Ecto neural progenitor cell (in vitro differentiated cells): ENCODE measurements around the gene MAN1A2.
"Not testable (repeated sequence)": the region's sequence is repeated elsewhere in the genome, so short reads cannot be mapped to it uniquely, and the experiment has no call there.

Experiments
- DNase-seq: peaks from one replicate; pipeline ENCODE4 v3.0.0-alpha.2; 2018; ENCODE audit warnings: low spot score

Gene MAN1A2

DNA sequence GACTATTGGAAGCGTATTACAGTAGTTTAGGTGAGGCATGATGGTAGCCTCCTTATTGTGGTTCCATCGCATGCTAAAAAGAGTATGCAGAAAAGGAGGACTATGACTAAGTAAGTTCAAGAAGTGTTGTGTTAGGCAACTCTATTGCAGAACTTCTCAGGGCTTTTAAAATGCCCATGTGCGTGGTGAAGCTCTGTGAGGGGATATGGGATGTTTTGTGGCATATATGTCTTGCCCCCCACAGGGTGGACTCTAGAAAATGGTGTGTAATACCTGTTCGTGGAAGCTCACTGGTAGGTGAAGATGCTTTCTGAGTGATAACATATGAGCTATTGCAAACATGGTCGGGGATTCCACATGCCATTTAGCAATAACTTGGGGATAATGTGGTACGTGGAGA is 31.7 kb downstream of the MAN1A2 start:
- DNase-seq: no peak

DNA sequence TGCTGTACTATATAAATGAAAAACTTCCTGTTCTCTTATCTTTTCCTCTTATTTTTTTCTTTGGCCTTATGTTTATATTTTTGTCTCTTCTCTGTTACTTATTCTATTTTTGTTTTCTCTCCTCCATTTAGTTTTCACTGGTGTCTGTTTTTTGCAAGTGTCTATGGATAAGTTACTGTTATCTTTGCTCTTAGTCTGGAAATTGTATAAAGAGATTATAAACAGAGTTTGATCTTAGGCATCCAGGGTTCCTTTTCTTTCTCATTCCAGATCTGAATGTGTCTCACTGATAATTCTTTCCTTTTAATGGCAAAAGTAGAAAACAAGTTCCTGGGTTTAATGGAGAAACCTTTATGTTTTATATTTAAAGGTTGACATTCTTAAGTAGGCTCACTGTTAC is 34.5 kb downstream of the MAN1A2 start:
- no peak for DNase-seq

DNA sequence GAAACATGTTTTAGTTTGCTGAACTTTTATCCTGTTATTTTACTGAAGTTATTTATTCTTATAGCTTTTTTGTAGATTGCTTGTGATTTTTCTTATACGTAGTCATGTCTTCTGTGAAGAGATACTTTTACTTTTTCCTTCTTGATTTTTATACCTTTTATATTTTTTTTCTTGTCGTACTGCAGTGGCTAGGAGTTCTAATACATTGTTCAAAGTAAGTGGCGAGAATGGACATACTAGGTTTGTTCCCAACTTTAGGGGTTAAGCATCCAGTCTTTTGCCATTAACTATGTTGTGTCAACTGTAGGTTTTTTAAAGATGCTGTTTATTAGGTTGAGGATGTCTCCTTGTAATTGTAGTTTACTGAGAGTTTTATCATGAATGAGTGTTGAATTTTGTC is 36.3 kb downstream of the MAN1A2 start:
- no peak for DNase-seq

DNA sequence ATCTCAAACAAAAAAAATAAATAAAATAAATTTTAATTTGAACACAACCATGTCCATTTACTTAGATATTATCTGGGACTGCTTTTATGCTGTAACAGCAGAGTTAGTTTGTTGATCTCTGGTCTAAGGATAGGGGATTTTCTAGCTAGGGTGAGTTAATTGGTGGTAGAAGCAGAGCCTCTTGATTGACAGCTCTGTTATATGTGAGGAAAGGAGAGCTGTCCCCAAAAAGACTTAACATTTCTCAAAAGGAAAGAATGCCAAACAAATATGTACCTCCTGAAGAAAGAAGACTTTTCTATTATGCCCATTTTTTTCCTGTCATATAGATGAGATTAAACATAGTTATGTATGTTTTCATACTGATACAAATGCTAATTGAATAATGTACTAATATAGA is 37.8 kb downstream of the MAN1A2 start:
- DNase-seq: no peak

DNA sequence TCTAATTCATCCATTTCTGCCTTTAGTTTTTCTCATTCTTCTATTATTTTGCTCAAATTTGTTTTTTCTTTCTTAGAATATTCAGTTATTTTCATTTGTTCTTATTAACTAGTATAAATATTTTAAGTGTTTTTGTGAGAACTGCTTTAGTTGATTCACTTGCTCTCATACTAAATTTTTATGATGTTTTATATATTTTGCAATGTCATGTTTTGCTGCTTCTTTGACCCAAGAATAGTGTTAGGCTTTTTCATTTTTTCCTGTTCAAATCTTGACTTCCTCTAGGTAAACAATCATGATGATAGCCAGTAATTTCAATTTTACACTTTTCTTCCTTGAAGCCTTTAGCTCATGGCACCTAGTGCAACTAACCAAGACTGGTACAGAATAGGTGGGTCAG is 45.2 kb downstream of the MAN1A2 start:
- no peak for DNase-seq

DNA sequence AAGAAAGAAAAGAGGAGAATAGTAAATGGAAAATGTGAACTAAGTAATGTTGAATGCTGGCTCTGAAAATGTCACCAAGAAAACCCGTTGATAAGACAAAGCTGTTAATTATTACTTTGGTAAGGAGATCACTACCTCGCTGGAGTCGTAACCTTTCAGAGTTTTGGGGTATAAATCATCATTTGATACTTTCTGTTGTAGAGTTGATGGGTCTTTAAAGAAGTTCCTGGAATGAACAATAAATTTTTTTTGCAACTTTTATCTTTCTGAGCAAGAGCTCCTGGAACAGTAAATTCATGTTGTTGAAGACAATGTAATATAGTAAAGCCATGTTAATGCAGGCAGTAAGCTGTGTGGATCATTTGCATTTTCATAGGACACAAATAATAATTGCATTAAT is 46.2 kb downstream of the MAN1A2 start:
- DNase-seq: no peak

DNA sequence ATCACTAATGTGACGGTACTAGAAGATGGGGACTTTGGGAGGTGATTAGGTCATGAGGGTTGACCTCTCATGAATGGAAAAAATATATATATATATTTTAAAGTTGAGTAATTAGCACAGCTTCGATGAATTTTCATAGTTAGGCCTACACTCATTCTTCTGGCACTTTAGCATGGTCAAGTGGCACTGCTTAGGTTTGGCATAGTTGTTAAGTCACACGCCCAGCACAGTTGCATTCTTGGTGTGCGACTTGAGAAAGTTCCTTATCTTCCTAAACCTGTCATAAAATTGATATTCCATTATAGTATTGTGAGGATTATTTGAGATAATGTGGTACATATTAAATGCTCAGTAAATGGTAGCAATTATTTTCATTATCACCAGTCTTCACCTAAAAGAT is 47.7 kb downstream of the MAN1A2 start:
- no peak for DNase-seq

DNA sequence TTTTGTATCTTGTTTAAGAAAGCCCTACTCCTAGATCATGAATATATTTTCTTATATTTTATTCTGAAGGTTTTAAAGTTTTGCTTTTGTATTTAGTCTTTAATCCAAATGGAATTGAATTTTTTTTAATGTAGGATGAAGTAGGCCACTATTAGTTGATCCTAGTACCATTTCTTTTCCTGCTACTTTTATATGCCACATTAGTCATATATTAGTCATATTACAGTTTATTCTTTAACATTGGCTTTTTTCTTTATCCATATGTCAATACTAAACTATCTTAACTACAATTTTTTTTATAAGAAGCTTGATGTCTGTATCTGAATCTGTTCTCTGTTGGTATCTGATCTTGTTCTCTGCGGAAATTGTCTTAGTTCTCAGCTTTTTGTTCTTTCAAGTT is 48.8 kb downstream of the MAN1A2 start:
- no peak for DNase-seq

DNA sequence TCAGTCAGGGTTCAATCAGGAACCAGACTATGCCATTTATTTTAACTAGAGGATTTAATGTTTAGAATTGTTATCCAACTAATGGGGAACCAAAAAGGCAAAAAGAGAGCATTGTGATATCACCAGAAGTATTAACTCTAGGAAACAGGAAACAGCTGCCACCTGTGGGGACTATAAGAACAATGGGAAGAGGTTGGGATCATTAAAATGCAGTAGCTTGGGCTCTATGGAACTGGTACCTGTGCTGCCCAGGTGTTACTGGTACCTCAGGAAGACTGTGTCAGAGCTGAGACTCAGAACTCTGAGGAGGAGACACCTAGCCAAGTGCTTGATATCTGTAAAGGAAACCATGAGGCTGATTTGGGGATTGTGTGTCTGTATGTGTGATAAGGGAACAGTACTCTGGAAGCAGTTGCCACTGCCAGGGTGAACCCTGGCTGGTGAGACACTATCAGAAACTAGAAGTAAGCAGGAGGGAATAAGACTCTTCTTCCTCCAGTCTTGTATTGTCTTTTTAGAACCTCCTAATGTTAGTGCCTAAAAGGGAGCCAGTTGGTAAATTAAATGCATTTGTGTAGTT is 49.4 kb downstream of the MAN1A2 start:
- DNase-seq: no peak

DNA sequence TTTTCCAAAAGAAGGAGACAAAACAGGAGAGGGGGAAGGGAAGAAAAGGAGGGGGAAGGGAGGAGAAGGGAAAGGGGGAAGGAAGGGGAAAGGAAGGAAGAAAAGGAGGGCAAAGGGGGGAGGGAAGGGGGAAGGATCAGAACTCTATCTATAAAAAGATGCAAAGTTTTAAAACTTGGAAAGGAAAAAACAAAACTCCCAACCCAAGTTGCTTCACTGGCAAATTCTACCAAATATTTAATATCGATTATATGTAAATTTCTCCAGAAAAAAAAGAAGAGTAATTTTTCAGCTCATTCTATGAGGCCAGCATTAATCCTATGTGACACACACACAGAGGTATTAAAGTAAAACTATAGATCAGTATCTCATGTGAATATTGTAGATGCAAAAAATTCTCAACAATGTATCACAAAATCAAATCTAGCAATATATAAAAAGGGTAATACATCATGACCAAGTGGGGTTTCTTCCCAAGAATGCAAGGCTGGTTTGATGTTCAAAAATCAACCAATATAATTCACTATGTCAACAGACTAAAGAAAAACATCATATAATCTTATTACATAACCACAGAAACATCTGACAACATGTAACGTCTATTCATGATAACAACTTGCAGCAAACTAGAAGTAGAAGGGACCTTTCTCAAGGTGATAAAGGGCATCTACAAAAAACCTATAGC is 57.9 kb downstream of the MAN1A2 start:
- no peak for DNase-seq

DNA sequence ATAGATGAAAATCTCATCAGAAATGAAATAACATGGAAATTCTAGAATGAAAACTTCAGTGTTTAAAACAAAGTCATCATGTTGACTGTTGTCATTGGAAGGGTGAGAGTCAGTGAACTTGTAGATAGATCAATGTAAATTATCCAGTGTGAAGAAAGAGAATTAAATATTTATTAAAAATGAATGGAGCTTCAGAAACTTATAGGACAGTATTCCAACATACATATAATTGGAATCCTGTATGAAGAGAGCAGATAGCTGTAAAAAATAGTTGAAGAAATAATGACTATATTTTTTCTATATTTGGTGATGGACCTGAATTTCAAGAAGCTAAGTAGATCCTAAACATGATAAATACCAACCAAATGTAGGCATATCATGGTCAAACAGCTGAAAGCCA is 60.0 kb downstream of the MAN1A2 start:
- DNase-seq: no peak

DNA sequence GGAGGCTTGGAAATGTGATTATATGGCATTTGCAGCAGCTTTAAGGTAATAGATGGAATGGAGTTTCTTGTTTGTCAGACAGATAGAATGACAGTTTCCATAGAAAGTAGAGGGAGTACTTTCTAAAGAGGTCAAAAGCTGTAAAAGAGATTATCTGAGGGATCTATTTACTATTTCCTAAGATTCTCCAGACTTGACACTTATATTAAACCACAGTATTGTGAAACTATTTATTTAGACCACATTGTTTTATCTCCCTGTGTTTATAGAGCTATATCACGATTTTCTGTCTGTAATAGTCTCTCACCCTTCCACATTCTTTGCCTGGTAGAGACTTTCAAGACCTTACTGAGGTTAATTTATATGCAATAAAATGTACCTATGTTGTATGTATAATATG is 66.7 kb downstream of the MAN1A2 start:
- no peak for DNase-seq

DNA sequence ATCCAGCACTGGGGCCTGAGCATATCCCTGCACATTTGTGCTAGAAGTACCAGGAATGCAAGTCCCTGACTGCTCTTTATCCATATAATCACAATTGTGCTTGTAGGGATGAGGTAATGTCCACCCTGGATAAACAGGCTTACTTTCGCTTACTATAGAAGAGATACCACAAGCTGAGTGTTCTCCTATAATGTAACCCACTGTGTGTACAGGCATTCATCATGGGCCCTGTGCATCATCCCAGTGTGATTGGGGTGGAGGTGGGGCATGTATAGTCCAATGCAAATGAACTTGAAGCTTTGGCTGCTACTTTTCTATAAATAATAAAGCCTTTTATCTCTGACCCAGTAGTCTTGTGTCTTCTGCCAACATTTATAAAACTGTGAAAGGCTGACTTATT is 69.3 kb downstream of the MAN1A2 start:
- DNase-seq: no peak

DNA sequence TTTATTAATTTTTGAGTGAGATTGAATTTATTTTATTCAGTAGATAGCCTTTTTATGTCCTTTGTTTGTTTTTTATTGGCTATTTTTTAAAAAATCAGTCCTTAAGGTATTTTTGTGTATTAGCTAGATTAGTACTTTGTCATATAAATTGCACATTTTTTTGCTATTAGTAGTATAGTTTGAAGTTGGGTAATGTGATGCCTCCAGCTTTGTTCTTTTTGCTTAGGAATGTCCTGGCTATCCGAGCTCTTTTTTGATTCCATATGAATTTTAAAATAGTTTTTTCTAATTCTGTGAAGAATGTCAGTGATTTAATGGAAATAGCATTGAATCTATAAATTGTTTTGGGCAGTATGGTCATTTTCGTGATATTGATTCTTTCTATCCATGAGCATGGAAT is 80.4 kb downstream of the MAN1A2 start:
- no peak for DNase-seq

DNA sequence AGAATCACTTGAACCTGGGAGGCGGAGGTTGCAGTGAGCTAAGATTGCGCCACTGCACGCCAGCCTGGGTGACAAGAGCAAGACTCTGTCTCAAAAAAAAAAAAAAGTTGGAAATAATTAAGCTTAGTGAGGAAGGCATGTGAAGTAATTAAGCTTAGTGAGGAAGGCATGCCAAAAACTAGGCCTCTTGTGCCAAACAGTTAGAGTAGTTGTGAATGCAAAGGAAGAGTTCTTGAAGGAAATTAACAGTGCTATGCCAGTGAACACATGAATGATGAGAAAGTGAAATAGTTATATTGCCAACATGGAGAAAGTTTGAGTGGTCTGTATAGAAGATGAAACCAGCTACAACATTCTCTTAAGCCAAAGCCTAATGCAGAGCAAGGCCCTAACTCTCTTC is 85.0 kb downstream of the MAN1A2 start:
- DNase-seq: no peak

DNA sequence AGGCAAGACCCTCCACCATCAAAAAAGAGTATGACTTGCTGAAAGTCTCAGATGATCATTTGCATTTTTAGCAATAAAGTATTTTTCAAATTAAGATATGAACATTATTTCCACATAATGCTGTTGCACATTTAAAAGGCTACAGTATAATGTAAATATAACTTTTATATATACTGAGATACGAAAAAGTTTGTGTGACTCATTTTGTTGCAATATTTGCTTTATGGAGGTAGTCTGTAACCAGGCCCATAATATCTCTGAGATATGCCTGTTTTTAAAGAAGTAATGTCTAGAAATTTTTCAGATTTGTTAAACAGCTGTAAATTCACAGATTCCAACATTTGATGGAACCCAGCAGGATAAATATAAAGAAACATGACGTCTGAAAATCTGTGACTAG is 86.7 kb downstream of the MAN1A2 start:
- DNase-seq: no peak

DNA sequence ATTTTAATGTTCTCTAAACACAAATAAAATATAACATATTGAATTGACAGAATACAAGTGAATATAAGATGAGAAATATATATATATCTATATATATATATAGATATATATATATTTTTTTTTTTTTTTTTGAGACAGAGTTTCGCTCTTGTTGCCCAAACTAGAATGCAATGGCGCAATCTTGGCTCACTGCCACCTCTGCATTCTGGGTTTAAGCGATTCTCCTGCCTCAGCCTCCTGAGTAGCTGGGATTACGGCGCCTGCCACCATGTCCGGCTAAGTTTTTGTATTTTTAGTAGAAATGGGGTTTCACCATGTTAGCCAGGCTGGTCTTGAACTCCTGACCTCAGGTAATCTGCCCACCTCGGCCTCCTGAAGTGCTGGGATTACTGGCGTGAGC is 91.2 kb downstream of the MAN1A2 start:
- DNase-seq: not testable (repeated sequence)

DNA sequence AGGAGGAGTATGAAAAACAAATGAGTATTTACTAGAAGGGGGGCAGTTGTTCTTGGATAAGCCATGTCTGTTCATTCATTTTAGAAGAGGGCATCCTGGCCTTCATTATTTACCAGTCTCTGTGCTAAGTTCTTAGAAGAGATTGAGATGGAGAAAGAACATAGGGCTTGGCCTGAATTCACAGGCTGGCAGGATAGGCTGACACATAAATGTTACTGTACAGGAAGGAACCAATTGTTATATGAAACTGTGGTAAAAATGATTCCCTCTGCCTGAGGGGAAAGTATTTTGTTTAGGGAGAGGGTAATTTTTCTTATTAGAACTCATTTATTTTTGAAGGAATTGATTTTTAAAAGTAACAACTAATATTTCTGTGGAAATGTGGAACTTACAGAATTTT is 99.5 kb downstream of the MAN1A2 start:
- DNase-seq: no peak

DNA sequence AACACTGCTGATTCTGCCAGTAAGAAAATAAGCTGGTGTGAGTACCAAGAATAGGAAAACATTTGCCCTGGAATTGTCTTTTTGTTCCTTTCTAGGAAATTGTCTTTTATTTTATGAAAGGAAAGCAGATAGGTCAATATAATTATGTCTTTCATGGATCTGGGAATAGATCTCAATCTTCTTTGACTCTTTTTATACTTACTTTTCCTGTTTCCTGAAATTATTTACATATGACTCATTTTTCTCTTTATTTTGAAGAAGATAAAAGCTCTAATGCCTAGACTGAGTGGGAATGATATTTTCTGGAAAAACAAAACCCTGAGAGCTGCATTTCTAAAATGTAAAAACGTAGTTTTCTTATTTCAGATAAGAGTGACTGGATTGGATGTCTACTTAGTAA is 100.1 kb downstream of the MAN1A2 start:
- no peak for DNase-seq

DNA sequence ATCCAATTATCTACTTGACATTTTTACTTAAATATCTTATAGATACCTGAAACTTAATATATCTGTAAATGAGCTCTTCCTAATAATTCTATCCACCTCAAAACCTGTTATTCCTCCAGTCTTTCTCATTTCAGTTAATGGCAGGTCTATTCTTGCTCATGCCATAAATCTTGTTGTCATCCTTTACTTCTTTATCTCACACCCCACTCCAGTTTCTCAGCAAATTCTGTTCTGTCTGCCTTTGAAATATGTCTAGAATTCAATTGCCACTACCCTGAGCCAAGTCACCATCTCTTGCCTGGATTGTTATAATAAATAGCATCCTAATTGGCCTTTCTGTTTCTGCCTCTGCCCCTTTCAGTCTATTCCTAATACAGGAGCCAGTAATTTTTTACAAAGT is 105.8 kb downstream of the MAN1A2 start:
- DNase-seq: no peak

DNA sequence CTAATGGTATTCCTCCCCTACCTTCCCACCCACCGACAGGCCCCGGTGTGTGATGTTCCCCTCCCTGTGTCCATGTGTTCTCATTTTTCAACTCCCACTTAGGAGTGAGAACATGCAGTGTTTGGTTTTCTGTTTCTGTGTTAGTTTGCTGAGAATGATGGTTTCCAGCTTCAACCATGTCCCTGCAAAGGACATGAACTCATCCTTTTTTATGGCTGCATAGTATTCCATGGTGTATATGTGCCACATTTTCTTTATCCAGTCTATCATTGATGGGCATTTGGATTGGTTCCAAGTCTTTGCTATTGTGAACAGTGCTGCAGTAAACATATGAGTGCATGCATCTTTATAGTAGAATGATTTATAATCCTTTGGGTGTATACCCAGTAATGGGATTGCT is 108.2 kb downstream of the MAN1A2 start:
- not testable (repeated sequence) for DNase-seq

DNA sequence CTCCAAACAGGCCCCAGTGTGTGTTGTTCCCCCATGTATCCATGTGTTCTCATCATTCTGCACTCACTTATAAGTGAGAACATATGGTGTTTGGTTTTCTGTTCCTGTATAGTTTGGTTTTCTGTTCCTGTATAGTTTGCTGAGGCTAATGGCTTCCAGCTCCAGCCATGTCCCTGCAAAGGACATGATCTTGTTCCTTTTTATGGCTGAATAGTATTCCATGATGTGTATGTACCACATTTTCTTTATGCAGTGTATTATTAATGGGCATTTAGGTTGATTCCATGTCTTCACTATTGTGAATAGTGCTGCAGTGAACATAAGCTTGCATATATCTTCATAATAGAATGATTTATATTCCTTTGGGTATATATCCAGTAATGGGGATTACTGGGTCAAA is 111.8 kb downstream of the MAN1A2 start:
- DNase-seq: no peak

DNA sequence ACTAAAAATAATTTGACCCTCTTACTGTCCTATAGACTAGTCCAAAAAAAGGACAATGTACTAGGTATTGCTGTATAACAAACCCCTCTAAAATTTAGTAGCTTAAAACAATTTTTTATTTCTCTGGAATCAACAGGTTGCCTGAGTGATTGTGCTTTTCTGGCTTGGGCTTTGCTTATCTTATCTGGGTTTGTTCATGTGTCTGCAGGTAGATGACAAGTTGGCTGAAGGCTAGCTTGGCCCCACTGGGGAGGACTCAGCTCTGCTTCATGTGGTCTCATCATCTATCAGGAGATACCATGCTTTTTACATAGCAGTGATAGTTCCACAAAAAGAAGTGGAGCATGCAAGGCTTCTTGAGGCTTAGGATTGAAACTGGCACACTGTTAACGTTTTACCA is 114.2 kb downstream of the MAN1A2 start:
- no peak for DNase-seq

DNA sequence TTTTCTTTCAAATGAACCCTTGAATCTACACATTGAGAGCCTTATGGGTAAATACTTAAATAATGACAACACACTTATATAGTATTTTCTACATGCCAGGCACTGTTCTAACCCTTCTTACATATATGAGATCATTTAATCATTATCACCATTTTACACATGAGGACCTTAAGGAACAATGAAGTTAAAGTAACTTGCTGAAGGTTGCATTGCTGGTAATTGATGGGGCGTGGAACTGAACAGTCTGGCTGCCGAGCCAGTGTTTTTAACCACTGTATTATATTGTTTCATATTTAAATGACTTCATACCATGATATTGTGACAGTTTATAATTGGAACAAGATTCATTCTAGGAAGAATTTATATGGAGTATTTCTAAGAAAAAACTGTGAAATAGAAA is 126.7 kb downstream of the MAN1A2 start:
- no peak for DNase-seq
